Tibial nerve (tissue), 4 donors: ENCODE data around the gene RNASEH2C. TPM values are rescaled to one million over a fixed set of nuclear protein-coding genes. Genes with fewer than 3 reads are reported as not detected.
"Not testable (repeated sequence)": the region's sequence is repeated elsewhere in the genome, so short reads cannot be mapped to it uniquely, and the experiment has no call there.

Experiments used
- DNase-seq, 2 donors: peaks; one replicate each; pipeline ENCODE4 v3.0.0-alpha.2; 2019; ENCODE audit warnings: low spot score in 2 of 2
- H3K27ac ChIP-seq, 4 donors: fragments of 200-600 bp; sonication (generic) in 3 of 4; one replicate each; pipeline ENCODE4 v1.5.1; 2017 to 2019; ENCODE audit warnings: mild to moderate bottlenecking in 1 of 4
- H3K27me3 ChIP-seq, 2 donors: fragments of 200-600 bp; sonication (generic) in 1 of 2; one replicate each; pipeline versions ENCODE4 v1.5.1 to v1.6.0; 2017 to 2019
- H3K36me3 ChIP-seq, 3 donors: fragments of 200-600 bp; sonication (generic); one replicate each; pipeline ENCODE4 v1.5.1; 2018 to 2019
- H3K4me1 ChIP-seq, 4 donors: fragments of 200-600 bp; sonication (generic) in 3 of 4; one replicate each; pipeline ENCODE4 v1.5.1; 2017 to 2019
- H3K4me3 ChIP-seq, 4 donors: fragments of 200-600 bp; sonication (generic) in 3 of 4; one replicate each; pipeline ENCODE4 v1.5.1; 2017 to 2019; ENCODE audit warnings: mild to moderate bottlenecking in 1 of 4, moderate library complexity in 1 of 4
- H3K9me3 ChIP-seq, 4 donors: fragments of 200-600 bp; sonication (generic) in 3 of 4; one replicate each; pipeline ENCODE4 v1.5.1; 2017 to 2019
- EP300 ChIP-seq, 2 donors: sonication (generic); formaldehyde crosslinking; IDR thresholded peaks; one replicate each; pipeline ENCODE4 v1.6.1; 2017; ENCODE audit warnings: antibody characterized with exemption in 2 of 2, mild to moderate bottlenecking in 1 of 2
- POLR2A ChIP-seq, 2 donors: fragments of 450-650 bp; IDR thresholded peaks; one replicate each; pipeline ENCODE4 v1.6.1; 2017; ENCODE audit warnings: antibody characterized with exemption in 2 of 2, mild to moderate bottlenecking in 2 of 2, moderate library complexity in 2 of 2
- WGBS, 2 donors: methylation state at CpG; one replicate each; pipeline ENCODE4 v1.1.5; 2018; 5-methylcytosine and 5-hydroxymethylcytosine counted together
- small RNA-seq: library from RNA; depleted of rRNA; stranded (forward); fragments of <200 nt; gene quantifications from one replicate; pipeline ENCODE3, GENCODE V24; 2016
- total RNA-seq, 4 donors: library from RNA; depleted of rRNA; stranded (reverse); fragments of >200 nt; gene quantifications; one replicate each; pipeline ENCODE4 v1.1.0, GENCODE V29; 2016
- TF ChIP-seq, protein P1 (sequence below), 5 experiments: fragments of 200-600 bp in 3 of 5; fragments of 450-650 bp in 2 of 5; sonication (generic) in 3 of 5; IDR thresholded peaks; one replicate each; pipeline ENCODE4 v1.5.1; 2016 to 2019; ENCODE audit warnings: antibody characterized with exemption in 5 of 5, mild to moderate bottlenecking in 3 of 5, moderate library complexity in 2 of 5

Gene RNASEH2C
- total RNA-seq, 4 donors from 2014 or later = 142 to 197 (median 152) TPM

DNA sequence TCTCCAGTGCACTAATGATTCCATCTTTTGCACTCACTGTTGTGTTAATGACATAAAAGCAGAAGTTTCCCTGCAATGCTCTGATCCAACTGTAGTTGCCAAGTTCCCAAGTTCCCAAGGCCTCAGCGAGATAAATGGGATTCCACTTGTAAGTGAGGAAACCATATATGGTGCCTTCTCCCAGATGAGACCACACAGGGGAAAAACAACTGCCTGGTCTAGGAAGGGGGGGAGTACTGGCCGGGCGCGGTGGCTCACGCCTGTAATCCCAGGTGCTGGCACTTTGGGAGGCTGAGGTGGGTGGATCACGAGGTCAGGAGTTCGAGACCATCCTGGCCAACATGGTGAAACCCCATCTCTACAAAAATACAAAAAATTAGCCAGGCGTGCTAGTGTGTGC is 34.6 kb downstream of the RNASEH2C start:
- no peak overlapping the region for H3K27ac ChIP-seq
- no peaks in the 10 kb centered on the region for H3K36me3 ChIP-seq
- H3K4me3 ChIP-seq = no peak overlapping the region
- TF ChIP-seq, protein P1, sequence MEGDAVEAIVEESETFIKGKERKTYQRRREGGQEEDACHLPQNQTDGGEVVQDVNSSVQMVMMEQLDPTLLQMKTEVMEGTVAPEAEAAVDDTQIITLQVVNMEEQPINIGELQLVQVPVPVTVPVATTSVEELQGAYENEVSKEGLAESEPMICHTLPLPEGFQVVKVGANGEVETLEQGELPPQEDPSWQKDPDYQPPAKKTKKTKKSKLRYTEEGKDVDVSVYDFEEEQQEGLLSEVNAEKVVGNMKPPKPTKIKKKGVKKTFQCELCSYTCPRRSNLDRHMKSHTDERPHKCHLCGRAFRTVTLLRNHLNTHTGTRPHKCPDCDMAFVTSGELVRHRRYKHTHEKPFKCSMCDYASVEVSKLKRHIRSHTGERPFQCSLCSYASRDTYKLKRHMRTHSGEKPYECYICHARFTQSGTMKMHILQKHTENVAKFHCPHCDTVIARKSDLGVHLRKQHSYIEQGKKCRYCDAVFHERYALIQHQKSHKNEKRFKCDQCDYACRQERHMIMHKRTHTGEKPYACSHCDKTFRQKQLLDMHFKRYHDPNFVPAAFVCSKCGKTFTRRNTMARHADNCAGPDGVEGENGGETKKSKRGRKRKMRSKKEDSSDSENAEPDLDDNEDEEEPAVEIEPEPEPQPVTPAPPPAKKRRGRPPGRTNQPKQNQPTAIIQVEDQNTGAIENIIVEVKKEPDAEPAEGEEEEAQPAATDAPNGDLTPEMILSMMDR (IDR thresholded peaks at IDR 0.05) = no peak
- TF ChIP-seq EP300 (IDR thresholded peaks at IDR 0.05) (no peak), POLR2A (IDR thresholded peaks at IDR 0.05) (no peak)
- DNase-seq = no peak
- no peaks in the 10 kb centered on the region for H3K27me3 ChIP-seq
- WGBS, 2 donors = 80 to 83% methylated on average over 8 of the region's 8 CpGs
- H3K4me1 ChIP-seq = no peaks in the 10 kb centered on the region
- no peaks in the 10 kb centered on the region for H3K9me3 ChIP-seq

DNA sequence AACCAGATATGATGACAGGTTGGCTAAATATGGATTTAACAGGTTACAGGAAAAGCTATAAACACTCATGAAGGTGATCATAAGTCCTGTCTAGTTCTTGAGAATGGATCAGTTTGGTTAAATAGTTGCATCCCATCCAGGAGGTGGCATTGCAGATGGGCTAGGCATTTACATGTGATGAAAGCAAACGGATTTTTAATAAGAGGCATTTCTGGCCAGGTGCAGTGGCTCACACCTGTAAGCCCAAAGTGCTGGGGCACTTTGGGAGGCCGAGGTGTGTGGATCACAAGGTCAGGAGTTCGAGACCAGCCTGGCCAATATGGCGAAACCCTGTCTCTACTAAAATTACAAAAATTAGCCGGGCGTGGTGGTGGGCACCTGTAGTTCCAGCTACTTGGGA is 37.1 kb downstream of the RNASEH2C start:
- H3K36me3 ChIP-seq, H3K4me3 ChIP-seq, DNase-seq, H3K9me3 ChIP-seq, H3K27me3 ChIP-seq, H3K27ac ChIP-seq, H3K4me1 ChIP-seq: not testable (repeated sequence)
- 82 to 84% methylated on average over 6 of the region's 6 CpGs for WGBS, 2 donors

DNA sequence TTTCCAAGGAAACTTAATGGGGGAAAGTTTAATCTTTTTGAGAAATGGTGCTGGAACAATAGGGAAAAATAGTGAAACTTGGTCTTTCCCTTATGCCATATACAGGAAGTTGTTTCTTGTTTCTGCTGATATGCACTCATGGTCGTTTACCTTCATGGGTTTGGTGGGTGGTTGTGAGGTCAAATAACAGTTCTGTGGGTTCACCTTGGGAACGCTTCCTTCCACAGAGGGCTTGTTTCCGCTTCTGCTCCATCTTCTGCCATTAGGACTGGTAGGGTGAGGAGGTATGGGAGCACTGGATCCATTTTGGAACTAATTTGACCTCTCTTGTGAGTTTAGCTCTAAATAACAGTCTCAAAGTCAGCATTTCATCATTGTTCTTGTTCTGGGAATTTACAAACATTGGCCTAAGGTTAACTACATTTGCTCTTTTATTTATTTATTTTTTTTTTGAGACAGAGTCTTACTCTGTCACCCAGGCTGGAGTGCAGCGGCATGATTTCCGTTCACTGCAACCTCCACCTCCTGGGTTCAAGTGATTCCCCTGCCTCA is 40.3 kb downstream of the RNASEH2C start:
- WGBS, 2 donors = 75 to 78% methylated on average over 5 of the region's 5 CpGs

DNA sequence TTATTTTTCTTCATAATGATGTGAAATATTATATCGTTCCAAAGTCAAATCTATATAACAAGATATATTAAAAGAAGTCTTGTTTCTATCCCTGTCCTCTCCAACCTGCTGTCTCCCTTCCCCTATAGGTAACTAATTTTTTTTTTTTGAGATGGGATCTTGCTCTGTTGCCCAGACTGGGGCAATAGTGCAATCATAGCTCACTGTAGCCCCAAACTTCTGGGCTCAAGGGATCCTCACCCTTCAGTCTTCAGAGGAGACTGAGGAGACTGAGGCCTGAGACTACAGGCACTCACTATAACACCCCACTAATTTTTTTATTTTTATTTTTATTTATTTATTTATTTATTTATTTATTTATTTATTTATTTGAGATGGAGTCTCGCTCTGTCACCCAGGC is 47.6 kb downstream of the RNASEH2C start:
- H3K27ac ChIP-seq = no peak overlapping the region
- no peaks in the 10 kb centered on the region for H3K36me3 ChIP-seq
- TF ChIP-seq POLR2A (IDR thresholded peaks at IDR 0.05) (no peak), EP300 (IDR thresholded peaks at IDR 0.05) (no peak)
- TF ChIP-seq, protein P1 (IDR thresholded peaks at IDR 0.05) = no peak
- no peak overlapping the region for H3K4me3 ChIP-seq
- H3K9me3 ChIP-seq = no peaks in the 10 kb centered on the region
- 90% methylated on average over 2 of the region's 2 CpGs for WGBS, 2 donors
- H3K27me3 ChIP-seq = no peaks in the 10 kb centered on the region
- no peaks in the 10 kb centered on the region for H3K4me1 ChIP-seq
- no peak for DNase-seq

More for the DNA sequence above, 40.3 kb downstream of the RNASEH2C start:
- Histone ChIP-seq H3K27ac (no peak overlapping the region), H3K4me3 (no peak overlapping the region), H3K36me3 (no peaks in the 10 kb centered on the region), H3K9me3 (no peaks in the 10 kb centered on the region), H3K27me3 (no peaks in the 10 kb centered on the region), H3K4me1 (no peaks in the 10 kb centered on the region)
- no peak for DNase-seq
- TF ChIP-seq, protein P1 (IDR thresholded peaks at IDR 0.05) = no peak
- TF ChIP-seq EP300 (IDR thresholded peaks at IDR 0.05) = no peak
- no peak for TF ChIP-seq POLR2A (IDR thresholded peaks at IDR 0.05)

DNA sequence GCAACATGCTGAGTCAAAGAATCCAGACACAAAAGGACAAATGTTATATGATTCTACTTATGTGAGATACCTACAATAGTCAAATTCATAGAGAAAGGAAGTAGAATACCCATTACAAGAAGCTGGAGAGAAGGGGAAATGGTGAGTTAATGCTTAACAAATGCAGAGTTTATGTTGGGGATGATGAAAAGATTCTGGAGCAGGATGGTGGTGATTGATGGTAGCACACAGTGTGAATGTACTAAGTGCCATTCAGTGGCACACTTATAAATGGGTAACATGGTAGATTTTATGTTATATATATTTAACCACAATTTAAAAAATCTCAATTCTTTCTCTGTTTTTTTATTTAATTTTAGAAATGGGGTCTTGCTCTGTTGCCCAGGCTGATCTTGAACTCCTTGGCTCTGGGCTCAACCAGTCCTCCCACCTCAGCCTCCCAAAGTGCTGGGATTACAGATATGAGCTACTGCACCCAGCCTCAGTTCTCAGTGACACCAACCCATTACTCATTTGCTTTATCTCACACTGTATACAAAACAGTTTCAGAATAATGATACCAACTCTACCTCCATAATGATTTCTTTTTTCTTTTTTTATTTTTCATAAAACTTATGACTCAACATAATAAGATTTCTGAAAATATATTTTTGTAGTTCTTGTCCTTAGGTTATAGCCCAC is 48.3 kb downstream of the RNASEH2C start:
- Histone ChIP-seq H3K9me3 (no peaks in the 10 kb centered on the region), H3K36me3 (no peaks in the 10 kb centered on the region), H3K4me3 (no peak overlapping the region), H3K27ac (no peak overlapping the region), H3K27me3 (no peaks in the 10 kb centered on the region), H3K4me1 (no peaks in the 10 kb centered on the region)
- TF ChIP-seq, protein P1 (IDR thresholded peaks at IDR 0.05) = no peak
- TF ChIP-seq EP300 (IDR thresholded peaks at IDR 0.05) (no peak), POLR2A (IDR thresholded peaks at IDR 0.05) (no peak)
- no peak for DNase-seq

Small RNA genes lying within 50 kb of the gene (small RNA-seq; reads per million reads assigned to genes)
- gene RN7SL309P = not detected

Other genes with a start within 250 kb of the RNASEH2C start
- over 10,000 TPM; 20,649 to 23,532 (median 22,230) TPM for gene MALAT1, start 221.8 kb downstream of the RNASEH2C start, total RNA-seq
- 100 to 1,000 TPM; 109 to 128 (median 112) TPM for gene SCYL1, start 195.7 kb downstream of the RNASEH2C start, total RNA-seq
- gene LTBP3, start 162.4 kb downstream of the RNASEH2C start, total RNA-seq = 100 to 1,000 TPM; 236 to 476 (median 386) TPM
- gene ZNRD2, start 150.3 kb downstream of the RNASEH2C start, total RNA-seq = 10 to 100 TPM; 49.6 to 70.8 (median 56.5) TPM
- gene FAM89B, start 148.3 kb downstream of the RNASEH2C start, total RNA-seq = 10 to 100 TPM; 40.8 to 55.3 (median 44.6) TPM
- gene EHBP1L1, start 144.7 kb downstream of the RNASEH2C start, total RNA-seq = 100 to 1,000 TPM in 3 of 4 donors, 10 to 100 TPM in 1; 87.3 to 186 (median 110) TPM
- 1 to 10 TPM in 2 of 4 donors, under 1 TPM in 1, not detected in 1; 0.63 to 3.3 (median 1.2) TPM for gene KCNK7, start 125.0 kb downstream of the RNASEH2C start, total RNA-seq
- 100 to 1,000 TPM in 1 of 4 donors, 10 to 100 TPM in 3; 64.2 to 112 (median 83.9) TPM for gene MAP3K11, start 106.6 kb downstream of the RNASEH2C start, total RNA-seq
- gene PCNX3, start 105.0 kb downstream of the RNASEH2C start, total RNA-seq = 10 to 100 TPM; 21.0 to 53.4 (median 29.8) TPM
- gene SIPA1, start 82.7 kb downstream of the RNASEH2C start, total RNA-seq = 100 to 1,000 TPM in 1 of 4 donors, 10 to 100 TPM in 3; 50.2 to 103 (median 65.0) TPM
- gene RELA, start 57.9 kb downstream of the RNASEH2C start, total RNA-seq = 10 to 100 TPM; 44.6 to 70.8 (median 51.7) TPM
- gene KAT5, start 8.5 kb downstream of the RNASEH2C start, total RNA-seq = 100 to 1,000 TPM in 1 of 4 donors, 10 to 100 TPM in 3; 68.1 to 118 (median 92.3) TPM
- gene AP5B1, start 60.2 kb upstream of the RNASEH2C start, total RNA-seq = 10 to 100 TPM; 12.7 to 27.5 (median 18.8) TPM
- gene OVOL1, start 66.3 kb upstream of the RNASEH2C start, total RNA-seq = not detected
- gene SNX32, start 113.2 kb upstream of the RNASEH2C start, total RNA-seq = 1 to 10 TPM in 2 of 4 donors, under 1 TPM in 1, not detected in 1; 0.78 to 2.5 (median 1.5) TPM
- 100 to 1,000 TPM; 461 to 881 (median 580) TPM for gene CFL1, start 137.4 kb upstream of the RNASEH2C start, total RNA-seq
- gene MUS81, start 139.6 kb upstream of the RNASEH2C start, total RNA-seq = 10 to 100 TPM; 54.0 to 83.1 (median 68.3) TPM
- gene EFEMP2, start 152.0 kb upstream of the RNASEH2C start, total RNA-seq = 10 to 100 TPM; 59.2 to 92.7 (median 82.0) TPM
- gene CTSW, start 159.0 kb upstream of the RNASEH2C start, total RNA-seq = 1 to 10 TPM in 2 of 4 donors, not detected in 2; 1.5 to 3.1 TPM
- 10 to 100 TPM; 53.6 to 73.2 (median 63.7) TPM for gene FIBP, start 167.7 kb upstream of the RNASEH2C start, total RNA-seq
- gene CCDC85B, start 169.9 kb upstream of the RNASEH2C start, total RNA-seq = 100 to 1,000 TPM in 2 of 4 donors, 10 to 100 TPM in 2; 73.0 to 108 (median 89.4) TPM
- 1 to 10 TPM in 3 of 4 donors, not detected in 1; 1.3 to 3.3 (median 1.4) TPM for gene FOSL1, start 179.6 kb upstream of the RNASEH2C start, total RNA-seq
- gene C11orf68, start 198.3 kb upstream of the RNASEH2C start, total RNA-seq = 10 to 100 TPM; 14.7 to 30.4 (median 21.7) TPM
- 100 to 1,000 TPM in 2 of 4 donors, 10 to 100 TPM in 2; 64.5 to 134 (median 93.3) TPM for gene DRAP1, start 198.6 kb upstream of the RNASEH2C start, total RNA-seq
- not detected for gene TSGA10IP, start 224.7 kb upstream of the RNASEH2C start, total RNA-seq
- gene SART1, start 240.9 kb upstream of the RNASEH2C start, total RNA-seq = 10 to 100 TPM; 49.6 to 73.7 (median 62.3) TPM